ENCODE measurements around the gene CTNNBL1. TPM values are rescaled to one million over a fixed set of nuclear protein-coding genes. Genes with fewer than 3 reads are reported as not detected.

CTNNBL1 gene
- total and polyA plus RNA-seq, 2 of the 4 experiments (the other 2 are of a cell fraction), result 29.9 to 34.1 TPM

DNA sequence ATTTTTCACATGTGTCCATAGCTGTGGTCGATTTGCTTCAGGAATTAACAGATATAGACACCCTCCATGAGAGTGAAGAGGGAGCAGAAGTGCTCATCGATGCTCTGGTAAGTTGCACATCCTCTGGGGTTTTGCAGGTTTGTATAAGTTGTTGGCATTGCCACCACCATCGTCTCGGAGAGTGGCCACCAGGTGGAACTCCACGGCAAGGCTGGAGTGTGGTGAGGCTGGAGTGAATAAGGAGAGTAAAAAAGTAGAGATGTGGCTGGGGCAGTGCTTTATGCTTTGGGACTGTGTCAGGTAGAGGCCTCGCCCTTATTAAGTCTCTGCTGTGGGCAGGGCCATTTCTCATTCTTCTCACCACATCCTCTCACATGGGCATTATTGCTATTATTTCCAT, 63.7 kb downstream of the CTNNBL1 start:
- dilution Hi-C loops (cut with HindIII; ENCODE audit: low sequenced_read_pairs, unreplicated experiment), result no loop called here
- Histone ChIP-seq H3K14ac (replicated peaks; ENCODE audit: low read depth, low read length) (no peak overlapping the region), H3K27me3 (ENCODE audit: control insufficient read depth, insufficient read depth, low read length) (no peaks in the 10 kb centered on the region), H3K4me1 (ENCODE audit: control insufficient read depth, insufficient read depth, low read length) (peaks cover 2% of the 10 kb centered on the region; the same call in 1 of the 2 replicates), H3K4me2 (ENCODE audit: low read depth, low read length) (no peak overlapping the region), H3K9me3 (ENCODE audit: control insufficient read depth, insufficient read depth, low read length) (no peaks in the 10 kb centered on the region), H3K4me3 (ENCODE audit: insufficient read depth, low read depth, low read length) (no peak overlapping the region), H3K79me1 (ENCODE audit: low read depth in 1 of 2, low read length in 2 of 2) (no peaks in the 10 kb centered on the region), H3K18ac (ENCODE audit: low read depth, low read length) (no peak overlapping the region), H4K8ac (ENCODE audit: low read depth in 2 of 2, low read length in 2 of 2) (no peak overlapping the region), H3K23ac (ENCODE audit: low read depth, low read length) (no peak overlapping the region), H2AK9ac (replicated peaks; ENCODE audit: low read depth, low read length, poor library complexity) (no peak overlapping the region), H2BK5ac (ENCODE audit: low read depth, low read length, poor library complexity, severe bottlenecking) (no peak overlapping the region), H2BK15ac (ENCODE audit: low read depth, low read length) (no peak overlapping the region), H3K9me1 (ENCODE audit: insufficient read depth, low read length) (no peaks in the 10 kb centered on the region), H3K36me3 (ENCODE audit: control insufficient read depth, insufficient read depth, low read length) (peaks cover 5% of the 10 kb centered on the region), H3K9ac (ENCODE audit: low read depth, low read length) (no peak overlapping the region), H3K56ac (ENCODE audit: extremely low read depth, insufficient read depth, low read length) (no peak overlapping the region), H4K91ac (ENCODE audit: insufficient read depth, low read depth, low read length) (no peak overlapping the region), H2AFZ (replicated peaks; ENCODE audit: low read length, poor library complexity) (no peak overlapping the region), H2BK20ac (ENCODE audit: low read depth, low read length) (no peak overlapping the region), H2BK120ac (ENCODE audit: low read depth, low read length) (no peak overlapping the region), H4K20me1 (ENCODE audit: insufficient read depth, low read length) (no peaks in the 10 kb centered on the region), H3K27ac (ENCODE audit: insufficient read depth, low read length) (no peak overlapping the region), H2AK5ac (ENCODE audit: low read depth, low read length) (no peak overlapping the region), H3K4ac (ENCODE audit: low read depth, low read length) (no peak overlapping the region), H4K5ac (ENCODE audit: low read depth, low read length) (no peak overlapping the region)
- intact Hi-C loops (cut with micrococcal nuclease), result no loop called here
- no peak for ATAC-seq (ENCODE audit: low read depth)
- in situ Hi-C loops (cut with MboI; ENCODE audit: low sequenced_read_pairs), result no loop called here
- DNase-seq, result no peak
- WGBS, 2 experiments (ENCODE audit: extremely low coverage in 2 of 2, insufficient read length in 1 of 2), result 100% methylated on average over 1 of the region's 6 CpGs; no CpG with 5 or more reads in 1 of the 2 experiments
- TF ChIP-seq SMC3 (IDR thresholded peaks at IDR 0.05; ENCODE audit: low read depth, low read length) (no peak), CTCF (conservative IDR thresholded peaks at IDR 0.05; ENCODE audit: low read depth, low read length) (no peak), MAZ (IDR thresholded peaks at IDR 0.05; ENCODE audit: borderline replicate concordance, low read depth, low read length) (no peak), CHD1 (IDR thresholded peaks at IDR 0.05; ENCODE audit: low read depth, low read length) (no peak), MXI1 (IDR thresholded peaks at IDR 0.05; ENCODE audit: borderline replicate concordance, low read depth, low read length) (no peak), ELK1 (IDR thresholded peaks at IDR 0.05; ENCODE audit: borderline replicate concordance, low read depth, low read length) (no peak), POLR2A (IDR thresholded peaks at IDR 0.05; ENCODE audit: low read depth, low read length) (no peak), NFE2L2 (IDR thresholded peaks at IDR 0.05; ENCODE audit: low read depth, low read length) (no peak), RCOR1 (IDR thresholded peaks at IDR 0.05; ENCODE audit: insufficient replicate concordance, low read length) (no peak)
- ChIA-PET CTCF (interaction anchor here (0.6 kb wide), 1 partner anchor 21 kb away, joined by 3 read pairs; no protein-coding TSS in a partner anchor), POLR2A (ENCODE audit: unreplicated experiment) (no interaction called here)
- BruUV-seq (replicated peaks), result no TSS peak
